Kidney epithelial cell (primary cell): ENCODE results near the gene ERC2. TPM values are rescaled to one million over a fixed set of nuclear protein-coding genes. Genes with fewer than 3 reads are reported as not detected.

ENCODE experiments used
- DNase-seq: peaks from one replicate; pipeline ENCODE4 v3.0.0-alpha.2; 2010; ENCODE audit warnings: low read depth
- H3K27me3 ChIP-seq: 2 replicates; pipeline ENCODE4 v1.6.0; 2011; ENCODE audit warnings: low read length; ENCODE audit not compliant: control insufficient read depth, insufficient read depth
- H3K36me3 ChIP-seq: 2 replicates; pipeline ENCODE4 v1.5.1; 2011; ENCODE audit warnings: low read length; ENCODE audit not compliant: control insufficient read depth, insufficient read depth
- H3K4me3 ChIP-seq: 2 replicates; pipeline ENCODE4 v1.5.1; 2011; ENCODE audit warnings: low read depth, mild to moderate bottlenecking, control low read depth, low read length
- total RNA-seq: library from RNA; depleted of rRNA; stranded (reverse); fragments of >200 nt; gene quantifications from 2 replicates; pipeline ENCODE4 v1.2.3, GENCODE V29; 2015
- TF ChIP-seq, protein P1 (sequence below): IDR thresholded peaks from 2 replicates; pipeline ENCODE4 v1.5.1; 2011; ENCODE audit warnings: mild to moderate bottlenecking, moderate library complexity, low read length, control low read depth, inconsistent platforms; ENCODE audit not compliant: insufficient read depth, poor library complexity, severe bottlenecking

The ERC2 gene
- total RNA-seq, 1 donor from 2014 or later = 17.0 TPM

DNA sequence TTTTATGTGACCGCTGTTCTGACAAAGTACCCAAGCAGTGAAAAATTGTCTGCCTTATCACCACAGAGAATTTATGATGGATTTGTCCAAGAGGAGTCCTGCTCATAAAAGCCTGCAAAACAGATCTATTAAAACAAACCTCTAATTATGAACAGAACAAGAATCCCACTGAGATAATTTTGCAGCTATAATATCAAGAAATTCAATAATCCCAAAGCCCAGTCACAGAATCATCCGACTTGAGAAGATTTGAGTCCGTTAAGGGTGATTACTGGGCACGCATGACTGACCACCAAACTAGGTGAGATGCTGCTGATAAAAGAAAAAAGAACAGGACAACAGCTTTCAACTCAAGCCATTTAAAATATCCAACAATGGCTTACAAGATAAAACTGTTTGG, 750.2 kb downstream of the ERC2 start:
- no peaks in the 10 kb centered on the region for H3K36me3 ChIP-seq
- H3K4me3 ChIP-seq = no peak overlapping the region
- no peak for DNase-seq
- H3K27me3 ChIP-seq = no peaks in the 10 kb centered on the region
- TF ChIP-seq, protein P1, sequence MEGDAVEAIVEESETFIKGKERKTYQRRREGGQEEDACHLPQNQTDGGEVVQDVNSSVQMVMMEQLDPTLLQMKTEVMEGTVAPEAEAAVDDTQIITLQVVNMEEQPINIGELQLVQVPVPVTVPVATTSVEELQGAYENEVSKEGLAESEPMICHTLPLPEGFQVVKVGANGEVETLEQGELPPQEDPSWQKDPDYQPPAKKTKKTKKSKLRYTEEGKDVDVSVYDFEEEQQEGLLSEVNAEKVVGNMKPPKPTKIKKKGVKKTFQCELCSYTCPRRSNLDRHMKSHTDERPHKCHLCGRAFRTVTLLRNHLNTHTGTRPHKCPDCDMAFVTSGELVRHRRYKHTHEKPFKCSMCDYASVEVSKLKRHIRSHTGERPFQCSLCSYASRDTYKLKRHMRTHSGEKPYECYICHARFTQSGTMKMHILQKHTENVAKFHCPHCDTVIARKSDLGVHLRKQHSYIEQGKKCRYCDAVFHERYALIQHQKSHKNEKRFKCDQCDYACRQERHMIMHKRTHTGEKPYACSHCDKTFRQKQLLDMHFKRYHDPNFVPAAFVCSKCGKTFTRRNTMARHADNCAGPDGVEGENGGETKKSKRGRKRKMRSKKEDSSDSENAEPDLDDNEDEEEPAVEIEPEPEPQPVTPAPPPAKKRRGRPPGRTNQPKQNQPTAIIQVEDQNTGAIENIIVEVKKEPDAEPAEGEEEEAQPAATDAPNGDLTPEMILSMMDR = no peak

DNA sequence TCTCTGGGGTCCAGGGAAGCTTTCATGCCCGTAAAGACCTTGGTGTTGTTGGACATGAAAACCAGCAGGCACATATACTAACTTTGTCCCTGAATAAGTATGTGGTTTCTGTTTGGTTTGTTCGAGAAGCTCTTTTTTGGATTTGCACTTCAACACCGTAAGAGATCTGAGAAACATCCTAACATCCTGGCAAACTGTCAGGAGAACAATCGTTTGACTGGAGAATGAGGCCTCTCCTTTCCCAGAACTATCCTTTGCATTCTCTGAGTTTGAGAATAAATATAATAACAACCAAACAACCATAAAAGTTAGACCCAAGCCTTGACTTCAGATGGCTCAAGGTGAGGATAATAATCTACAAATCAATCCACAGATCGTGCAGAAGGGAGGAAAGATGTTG, 750.8 kb downstream of the ERC2 start:
- no peak for DNase-seq
- H3K36me3 ChIP-seq = no peaks in the 10 kb centered on the region
- H3K4me3 ChIP-seq = no peak overlapping the region
- TF ChIP-seq, protein P1 = no peak
- H3K27me3 ChIP-seq = no peaks in the 10 kb centered on the region

DNA sequence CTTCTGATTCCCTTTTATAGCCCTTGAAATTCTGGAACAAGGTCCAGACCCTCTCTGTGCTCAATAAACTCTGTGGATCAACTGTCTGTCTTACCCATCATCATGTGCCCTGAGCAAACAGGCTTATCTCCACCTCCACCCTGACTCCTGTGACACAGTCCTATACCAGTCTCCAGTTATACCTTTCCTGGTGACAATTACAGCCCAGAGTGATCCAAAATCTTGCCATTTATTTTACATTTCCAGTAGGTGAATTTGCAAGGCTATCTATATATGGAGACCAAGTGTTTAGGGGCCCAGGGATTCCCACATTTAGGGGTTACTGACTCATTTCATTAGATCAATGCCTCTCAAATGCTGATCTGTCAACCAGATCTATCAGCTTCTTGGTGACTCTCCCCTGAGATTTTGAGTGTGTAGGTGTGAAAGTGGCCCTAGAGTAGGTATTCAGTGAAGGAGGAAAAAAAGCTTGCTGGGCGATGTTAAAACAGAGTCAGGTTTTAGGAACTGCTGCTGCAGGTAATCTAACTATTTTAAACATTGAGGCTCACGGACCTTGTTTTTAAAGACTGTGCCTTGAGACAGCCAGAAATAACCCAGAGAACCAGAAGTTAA, 751.5 kb downstream of the ERC2 start:
- no peak for DNase-seq
- Histone ChIP-seq H3K27me3 (no peaks in the 10 kb centered on the region), H3K36me3 (no peaks in the 10 kb centered on the region), H3K4me3 (no peak overlapping the region)
- TF ChIP-seq, protein P1 = no peak

DNA sequence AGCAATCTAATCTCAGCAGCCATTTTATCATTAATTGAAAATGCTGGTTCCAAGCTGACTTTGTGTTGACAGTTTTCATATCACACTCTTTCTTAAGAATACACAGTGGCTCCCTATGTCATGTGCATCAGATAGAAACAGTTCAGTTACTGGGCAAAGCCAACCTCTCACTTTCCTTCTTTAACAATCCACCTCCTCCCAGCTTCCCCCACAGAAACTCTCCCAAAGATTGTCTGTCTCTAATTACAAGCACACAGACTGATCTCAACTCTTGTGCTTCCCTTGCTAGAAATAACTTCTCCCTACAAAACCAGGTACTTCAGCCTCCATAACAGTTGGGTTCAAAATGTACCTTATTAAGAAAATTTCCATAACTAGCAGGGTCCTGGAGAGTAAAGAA, 752.2 kb downstream of the ERC2 start:
- Histone ChIP-seq H3K27me3 (no peaks in the 10 kb centered on the region), H3K36me3 (no peaks in the 10 kb centered on the region), H3K4me3 (no peak overlapping the region)
- TF ChIP-seq, protein P1 = no peak
- no peak for DNase-seq

DNA sequence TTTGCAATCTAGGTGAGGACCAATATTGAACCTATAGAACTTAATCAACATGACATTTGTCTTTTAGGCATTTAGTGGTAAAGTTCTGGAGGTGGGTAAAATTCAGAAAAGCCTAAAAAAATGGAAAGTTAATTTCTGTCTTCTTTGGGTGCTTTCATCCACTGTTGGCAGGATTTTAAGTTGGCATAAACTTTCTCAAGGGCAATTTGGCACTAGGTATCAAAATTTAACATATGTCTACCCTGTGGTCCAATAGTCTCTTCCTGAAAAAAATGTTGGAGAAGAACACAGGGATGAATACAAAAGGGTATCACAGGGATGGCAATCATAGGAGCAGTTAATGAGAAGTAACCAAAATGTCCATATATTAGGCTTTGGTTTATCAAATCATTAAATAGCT, 754.2 kb downstream of the ERC2 start:
- TF ChIP-seq, protein P1 = no peak
- no peak for DNase-seq
- H3K36me3 ChIP-seq = no peaks in the 10 kb centered on the region
- H3K4me3 ChIP-seq = no peak overlapping the region
- H3K27me3 ChIP-seq = no peaks in the 10 kb centered on the region

DNA sequence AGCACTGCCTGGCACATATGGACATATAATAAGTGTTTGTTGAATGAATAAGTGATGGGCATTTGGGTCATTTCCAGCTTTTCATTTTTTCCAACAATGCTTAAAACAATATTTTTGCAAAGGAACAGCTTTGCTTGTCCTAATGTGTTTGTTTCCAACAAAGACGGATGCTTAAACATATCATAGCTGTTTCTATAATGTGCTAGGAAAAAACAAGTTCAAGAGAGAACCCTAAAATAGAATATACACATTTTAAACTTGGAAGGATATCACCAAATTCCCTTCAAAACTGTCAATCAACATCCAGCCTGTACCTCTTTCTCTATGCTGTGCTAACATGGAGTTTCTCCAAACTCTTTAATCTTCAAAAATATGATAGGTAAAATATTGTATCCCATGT, 756.6 kb downstream of the ERC2 start:
- TF ChIP-seq, protein P1 = no peak
- H3K4me3 ChIP-seq = no peak overlapping the region
- H3K36me3 ChIP-seq = no peaks in the 10 kb centered on the region
- no peaks in the 10 kb centered on the region for H3K27me3 ChIP-seq
- no peak for DNase-seq
